Right atrium auricular region (tissue), 2 donors: Measurements from ENCODE around the gene KRTAP10-10. TPM values are rescaled to one million over a fixed set of nuclear protein-coding genes. Genes with fewer than 3 reads are reported as not detected.
"Not testable (repeated sequence)": the region's sequence is repeated elsewhere in the genome, so short reads cannot be mapped to it uniquely, and the experiment has no call there.

ENCODE experiments used
- DNase-seq: peaks from one replicate; pipeline ENCODE4 v3.0.0-alpha.2; 2019; ENCODE audit warnings: low spot score
- H3K27ac ChIP-seq, 2 donors: fragments of 200-600 bp; sonication (generic); 1 replicate in 1 of 2; 2 replicates in 1 of 2; pipeline ENCODE4 v1.5.1; 2016 to 2019
- H3K27me3 ChIP-seq, 2 donors: fragments of 200-600 bp; sonication (generic); one replicate each; pipeline versions ENCODE4 v1.5.1 to v1.6.0; 2017 to 2019
- H3K36me3 ChIP-seq: fragments of 200-600 bp; sonication (generic); one replicate; pipeline ENCODE4 v1.5.1; 2016
- H3K4me1 ChIP-seq, 2 donors: fragments of 200-600 bp; sonication (generic); one replicate each; pipeline versions ENCODE4 v1.5.1 to v1.6.0; 2017 to 2019
- H3K4me3 ChIP-seq, 2 donors: fragments of 200-600 bp; sonication (generic); 1 replicate in 1 of 2; 2 replicates in 1 of 2; pipeline ENCODE4 v1.5.1; 2017 to 2019; ENCODE audit warnings: mild to moderate bottlenecking in 1 of 2, moderate library complexity in 1 of 2
- H3K9me3 ChIP-seq, 2 donors: fragments of 200-600 bp; sonication (generic); one replicate each; pipeline ENCODE4 v1.5.1; 2019
- total RNA-seq, 2 donors: library from RNA; depleted of rRNA; stranded (reverse); fragments of >200 nt; gene quantifications; one replicate each; pipeline ENCODE4 v1.1.0, GENCODE V29; 2016
- TF ChIP-seq, protein P1 (sequence below), 2 donors: fragments of 200-600 bp; sonication (generic); IDR thresholded peaks; one replicate each; pipeline ENCODE4 v1.5.1; 2019; ENCODE audit warnings: antibody characterized with exemption in 2 of 2

KRTAP10-10 gene
- total RNA-seq, 2 donors from 2014 or later = not detected

DNA sequence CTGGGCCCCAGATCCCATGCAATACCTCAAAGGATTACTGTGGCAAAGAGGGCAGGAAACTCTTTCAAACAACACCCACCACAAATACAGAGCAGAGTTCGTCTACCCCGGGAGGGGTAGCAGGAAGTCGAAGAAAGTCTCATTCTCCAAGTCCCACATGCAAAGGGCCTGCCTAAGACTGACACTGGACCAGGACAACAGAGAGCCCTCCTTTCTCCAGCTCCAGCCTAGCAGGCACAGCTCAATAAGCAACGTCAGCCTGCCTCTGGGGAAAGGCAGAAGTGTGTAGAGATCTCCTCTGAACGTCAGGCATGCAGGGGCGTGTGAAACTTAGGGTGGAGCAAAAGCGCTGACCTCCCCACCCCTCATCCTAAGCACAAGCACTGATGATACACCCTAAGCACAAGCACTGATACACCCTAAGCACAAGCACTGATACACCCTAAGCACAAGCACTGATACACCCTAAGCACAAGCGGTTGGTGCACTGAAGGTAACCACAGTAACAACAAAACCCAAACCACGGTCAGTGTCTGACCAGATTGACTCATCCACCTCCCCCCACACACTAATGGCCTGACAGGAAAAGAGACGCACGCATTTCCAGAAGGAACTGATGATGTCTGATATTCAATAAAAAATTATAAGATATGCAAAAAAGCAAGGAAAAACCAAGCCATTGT is 21.9 kb downstream of the KRTAP10-10 start:
- H3K27ac ChIP-seq = no peak overlapping the region
- H3K27me3 ChIP-seq = no peaks in the 10 kb centered on the region
- TF ChIP-seq, protein P1, sequence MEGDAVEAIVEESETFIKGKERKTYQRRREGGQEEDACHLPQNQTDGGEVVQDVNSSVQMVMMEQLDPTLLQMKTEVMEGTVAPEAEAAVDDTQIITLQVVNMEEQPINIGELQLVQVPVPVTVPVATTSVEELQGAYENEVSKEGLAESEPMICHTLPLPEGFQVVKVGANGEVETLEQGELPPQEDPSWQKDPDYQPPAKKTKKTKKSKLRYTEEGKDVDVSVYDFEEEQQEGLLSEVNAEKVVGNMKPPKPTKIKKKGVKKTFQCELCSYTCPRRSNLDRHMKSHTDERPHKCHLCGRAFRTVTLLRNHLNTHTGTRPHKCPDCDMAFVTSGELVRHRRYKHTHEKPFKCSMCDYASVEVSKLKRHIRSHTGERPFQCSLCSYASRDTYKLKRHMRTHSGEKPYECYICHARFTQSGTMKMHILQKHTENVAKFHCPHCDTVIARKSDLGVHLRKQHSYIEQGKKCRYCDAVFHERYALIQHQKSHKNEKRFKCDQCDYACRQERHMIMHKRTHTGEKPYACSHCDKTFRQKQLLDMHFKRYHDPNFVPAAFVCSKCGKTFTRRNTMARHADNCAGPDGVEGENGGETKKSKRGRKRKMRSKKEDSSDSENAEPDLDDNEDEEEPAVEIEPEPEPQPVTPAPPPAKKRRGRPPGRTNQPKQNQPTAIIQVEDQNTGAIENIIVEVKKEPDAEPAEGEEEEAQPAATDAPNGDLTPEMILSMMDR (IDR thresholded peaks at IDR 0.05) = no peak

DNA sequence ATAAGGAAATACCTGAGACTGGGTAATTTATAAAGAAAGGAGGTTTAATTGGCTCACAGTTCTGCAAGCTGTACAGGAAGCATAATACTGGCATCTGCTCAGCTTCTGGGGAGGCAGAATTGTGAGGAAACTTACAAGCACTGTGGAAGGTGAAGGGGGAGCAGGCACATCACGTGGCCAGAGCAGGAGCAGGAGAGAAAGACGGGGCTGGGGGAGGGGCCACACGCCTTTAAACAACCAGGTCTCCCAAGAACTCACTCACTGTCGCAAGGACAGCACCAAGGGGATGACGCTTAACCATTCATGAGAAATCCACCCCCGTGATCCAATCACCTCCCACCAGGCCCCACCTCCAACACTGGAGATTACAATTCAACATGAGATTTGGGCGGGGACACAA is 24.4 kb downstream of the KRTAP10-10 start:
- H3K4me1 ChIP-seq, H3K4me3 ChIP-seq, DNase-seq, H3K9me3 ChIP-seq, H3K27ac ChIP-seq, H3K27me3 ChIP-seq, H3K36me3 ChIP-seq: not testable (repeated sequence)

More for the DNA sequence above, 21.9 kb downstream of the KRTAP10-10 start:
- no peaks in the 10 kb centered on the region for H3K36me3 ChIP-seq
- H3K4me1 ChIP-seq = no peaks in the 10 kb centered on the region
- no peak overlapping the region for H3K4me3 ChIP-seq
- no peak for DNase-seq
- H3K9me3 ChIP-seq = peaks cover 0 to 9% of the 10 kb centered on the region in 2 donors

DNA sequence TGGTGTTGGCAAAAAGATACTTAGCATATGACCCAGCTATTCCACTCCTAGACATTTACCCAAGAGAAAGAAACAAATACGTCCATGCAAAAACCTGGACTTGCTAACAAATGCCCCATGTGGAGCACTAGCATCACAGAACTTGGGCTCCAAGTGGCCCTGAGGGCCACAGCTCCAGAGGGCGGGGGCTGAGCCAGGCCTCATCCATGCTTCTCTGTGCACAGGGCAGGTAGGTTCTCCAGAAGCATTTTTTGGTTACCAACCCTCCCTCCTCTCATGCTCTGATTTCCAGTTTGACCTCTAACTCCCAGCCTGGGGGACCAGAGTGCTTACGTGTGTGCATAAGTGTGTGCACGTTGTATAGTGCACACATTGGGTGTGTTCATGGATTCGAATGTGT is 27.5 kb downstream of the KRTAP10-10 start:
- DNase-seq = no peak
- Histone ChIP-seq H3K4me1 (no peaks in the 10 kb centered on the region), H3K9me3 (no peaks in the 10 kb centered on the region), H3K4me3 (no peak overlapping the region), H3K36me3 (no peaks in the 10 kb centered on the region), H3K27me3 (no peaks in the 10 kb centered on the region), H3K27ac (no peak overlapping the region)
- TF ChIP-seq, protein P1 (IDR thresholded peaks at IDR 0.05) = no peak

DNA sequence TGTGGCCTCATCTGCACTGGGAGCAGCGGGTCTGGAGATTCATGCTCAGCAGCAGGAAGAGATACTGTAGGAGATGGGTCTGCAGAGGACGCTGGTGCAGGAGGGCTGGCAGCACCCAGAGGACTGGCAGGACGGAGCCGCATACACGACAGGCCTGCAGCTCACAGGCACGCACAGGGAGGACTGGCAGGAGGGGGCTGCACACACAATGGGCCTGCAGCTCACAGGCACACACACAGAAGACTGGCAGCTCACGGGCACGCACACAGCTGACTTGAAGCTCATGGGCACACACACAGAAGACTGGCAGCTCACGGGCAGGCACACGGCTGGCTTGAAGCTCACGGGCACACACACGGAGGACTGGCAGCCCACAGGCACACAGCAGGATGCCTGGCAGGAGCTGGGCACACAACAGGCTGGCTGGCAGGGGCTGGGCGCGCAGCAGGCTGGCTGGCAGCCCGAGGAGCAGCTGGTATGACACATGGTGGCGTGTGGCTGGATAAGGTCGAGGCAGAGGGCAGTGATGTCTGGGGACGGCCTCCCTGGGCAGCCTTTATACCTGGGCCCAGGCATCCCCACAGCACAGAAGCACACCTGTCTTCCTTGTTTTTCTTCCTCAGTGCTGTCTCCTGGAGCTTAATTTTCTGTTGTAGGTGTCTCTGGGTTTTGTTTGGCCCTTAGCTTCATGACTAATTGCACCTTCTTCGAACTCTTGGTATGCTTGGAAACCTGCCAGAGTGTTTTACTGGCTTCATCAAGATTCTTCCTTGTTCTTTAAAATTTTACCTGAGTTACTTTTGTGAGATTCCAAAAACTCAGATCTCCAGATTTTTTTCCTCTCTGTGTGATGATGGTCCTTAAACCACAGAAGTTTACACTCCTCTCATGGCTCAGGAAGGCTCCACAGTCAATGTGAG is 29.5 kb downstream of the KRTAP10-10 start, which contains the start of gene KRTAP12-2:
Gene KRTAP12-2 (minus strand): TSS at position 527 of the 920 bp plus-strand sequence. CDS start 41 bp downstream, at position 486.
- Histone ChIP-seq H3K27me3 (no peaks in the 10 kb centered on the region), H3K36me3 (no peaks in the 10 kb centered on the region), H3K4me3 (no peak within 1 kb of the TSS), H3K9me3 (peaks cover 0 to 5% of the 10 kb centered on the region in 2 donors), H3K27ac (no peak within 1 kb of the TSS), H3K4me1 (no peaks in the 10 kb centered on the region)
- DNase-seq = no peak
- TF ChIP-seq, protein P1 (IDR thresholded peaks at IDR 0.05) = no peak

DNA sequence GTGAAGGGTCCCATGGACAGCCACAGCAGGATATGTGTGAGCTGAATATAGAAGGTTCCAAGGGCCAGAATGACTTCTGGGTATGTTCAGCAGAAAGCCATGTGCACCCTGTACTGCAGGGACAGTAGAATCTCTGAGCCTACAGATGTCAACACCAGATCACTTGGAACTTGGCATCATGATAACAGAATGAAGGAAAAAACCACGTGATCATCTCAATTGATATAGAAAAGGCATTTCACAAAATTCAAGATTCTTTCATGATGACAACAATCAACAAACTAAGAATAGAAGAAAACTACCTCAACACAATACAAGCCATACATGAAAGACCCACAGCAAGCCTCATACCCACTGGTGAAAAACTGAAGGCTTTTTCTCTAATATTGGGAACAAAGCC is 30.5 kb downstream of the KRTAP10-10 start:
- no peaks in the 10 kb centered on the region for H3K27me3 ChIP-seq
- TF ChIP-seq, protein P1 (IDR thresholded peaks at IDR 0.05) = no peak
- H3K27ac ChIP-seq = no peak overlapping the region
- no peak overlapping the region for H3K4me3 ChIP-seq
- no peaks in the 10 kb centered on the region for H3K36me3 ChIP-seq
- H3K4me1 ChIP-seq = no peaks in the 10 kb centered on the region
- no peak for DNase-seq
- peaks cover 0 to 14% of the 10 kb centered on the region in 2 donors for H3K9me3 ChIP-seq
